ENCODE results near the gene RABL6.

DNA sequence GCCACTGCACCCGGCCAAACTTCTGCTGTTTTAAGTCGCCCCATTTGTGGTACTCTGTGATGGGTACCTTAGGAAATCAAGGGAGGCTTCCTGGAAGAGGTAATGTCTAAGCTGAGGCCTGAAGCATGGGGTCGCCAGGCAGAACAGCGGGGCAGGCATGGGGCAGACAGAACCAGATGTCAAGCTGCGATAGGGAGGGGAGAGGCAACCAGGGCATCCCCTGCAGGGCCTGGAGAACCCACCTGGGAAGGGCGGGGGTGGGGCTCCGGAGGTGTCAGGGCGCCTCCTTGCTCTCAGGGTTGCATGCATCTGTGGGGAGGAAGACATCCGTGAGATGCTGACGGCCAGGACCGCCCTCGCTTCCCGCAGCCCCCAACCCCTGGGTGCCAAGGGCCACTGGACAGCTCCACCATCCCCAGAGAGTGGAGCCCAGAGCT, 46.2 kb upstream of the RABL6 start:
- TF ChIP-seq POLR2AphosphoS5 (IDR thresholded peaks at IDR 0.05) = no peak
- TF ChIP-seq POLR2A (IDR thresholded peaks at IDR 0.05) = no peak
- TF ChIP-seq, protein P1, sequence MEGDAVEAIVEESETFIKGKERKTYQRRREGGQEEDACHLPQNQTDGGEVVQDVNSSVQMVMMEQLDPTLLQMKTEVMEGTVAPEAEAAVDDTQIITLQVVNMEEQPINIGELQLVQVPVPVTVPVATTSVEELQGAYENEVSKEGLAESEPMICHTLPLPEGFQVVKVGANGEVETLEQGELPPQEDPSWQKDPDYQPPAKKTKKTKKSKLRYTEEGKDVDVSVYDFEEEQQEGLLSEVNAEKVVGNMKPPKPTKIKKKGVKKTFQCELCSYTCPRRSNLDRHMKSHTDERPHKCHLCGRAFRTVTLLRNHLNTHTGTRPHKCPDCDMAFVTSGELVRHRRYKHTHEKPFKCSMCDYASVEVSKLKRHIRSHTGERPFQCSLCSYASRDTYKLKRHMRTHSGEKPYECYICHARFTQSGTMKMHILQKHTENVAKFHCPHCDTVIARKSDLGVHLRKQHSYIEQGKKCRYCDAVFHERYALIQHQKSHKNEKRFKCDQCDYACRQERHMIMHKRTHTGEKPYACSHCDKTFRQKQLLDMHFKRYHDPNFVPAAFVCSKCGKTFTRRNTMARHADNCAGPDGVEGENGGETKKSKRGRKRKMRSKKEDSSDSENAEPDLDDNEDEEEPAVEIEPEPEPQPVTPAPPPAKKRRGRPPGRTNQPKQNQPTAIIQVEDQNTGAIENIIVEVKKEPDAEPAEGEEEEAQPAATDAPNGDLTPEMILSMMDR (IDR thresholded peaks at IDR 0.05) = no peak

All from suprapubic skin (tissue), 4 donors.